Body of pancreas (tissue), 4 donors: Measurements from ENCODE around the gene PTGES2.

ENCODE experiments used
- POLR2A ChIP-seq, 3 donors: fragments of 450-650 bp; IDR thresholded peaks; one replicate each; pipeline ENCODE4 v1.6.1; 2016; ENCODE audit warnings: antibody characterized with exemption in 3 of 3, mild to moderate bottlenecking in 2 of 3
- TF ChIP-seq, protein P1 (sequence below), 7 experiments: fragments of 450-650 bp in 4 of 7; fragments of 200-600 bp in 3 of 7; sonication (generic) in 3 of 7; IDR thresholded peaks; one replicate each; pipeline ENCODE4 v1.5.1; 2016 to 2019; ENCODE audit warnings: antibody characterized with exemption in 7 of 7

DNA sequence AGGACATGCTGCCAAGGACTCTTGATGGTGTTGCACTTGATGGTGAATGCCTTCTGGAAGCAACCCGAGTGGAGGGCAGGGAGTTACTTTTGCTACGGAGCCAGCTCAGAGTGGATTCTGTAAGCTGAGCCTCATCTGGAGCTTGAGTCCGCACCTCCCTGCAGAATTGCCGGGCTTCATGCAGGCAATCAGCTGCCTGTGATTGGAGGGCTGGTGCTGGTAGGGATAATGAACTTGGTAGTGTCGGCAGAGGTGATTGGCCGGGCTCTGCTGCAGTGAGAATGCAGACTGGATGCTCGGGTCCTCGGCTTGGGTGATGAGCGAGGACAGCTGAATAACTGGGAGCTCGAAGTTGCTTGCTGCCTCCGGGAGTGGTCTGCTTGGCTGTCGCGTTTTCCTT, 36.4 kb downstream of the PTGES2 start:
- TF ChIP-seq, protein P1, sequence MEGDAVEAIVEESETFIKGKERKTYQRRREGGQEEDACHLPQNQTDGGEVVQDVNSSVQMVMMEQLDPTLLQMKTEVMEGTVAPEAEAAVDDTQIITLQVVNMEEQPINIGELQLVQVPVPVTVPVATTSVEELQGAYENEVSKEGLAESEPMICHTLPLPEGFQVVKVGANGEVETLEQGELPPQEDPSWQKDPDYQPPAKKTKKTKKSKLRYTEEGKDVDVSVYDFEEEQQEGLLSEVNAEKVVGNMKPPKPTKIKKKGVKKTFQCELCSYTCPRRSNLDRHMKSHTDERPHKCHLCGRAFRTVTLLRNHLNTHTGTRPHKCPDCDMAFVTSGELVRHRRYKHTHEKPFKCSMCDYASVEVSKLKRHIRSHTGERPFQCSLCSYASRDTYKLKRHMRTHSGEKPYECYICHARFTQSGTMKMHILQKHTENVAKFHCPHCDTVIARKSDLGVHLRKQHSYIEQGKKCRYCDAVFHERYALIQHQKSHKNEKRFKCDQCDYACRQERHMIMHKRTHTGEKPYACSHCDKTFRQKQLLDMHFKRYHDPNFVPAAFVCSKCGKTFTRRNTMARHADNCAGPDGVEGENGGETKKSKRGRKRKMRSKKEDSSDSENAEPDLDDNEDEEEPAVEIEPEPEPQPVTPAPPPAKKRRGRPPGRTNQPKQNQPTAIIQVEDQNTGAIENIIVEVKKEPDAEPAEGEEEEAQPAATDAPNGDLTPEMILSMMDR (IDR thresholded peaks at IDR 0.05) = no peak
- TF ChIP-seq POLR2A (IDR thresholded peaks at IDR 0.05) = no peak
